CD14-positive monocyte (primary cell): ENCODE data around the gene RASL11B. TPM values are rescaled to one million over a fixed set of nuclear protein-coding genes. Genes with fewer than 3 reads are reported as not detected.

Experiments used
- DNase-seq, 3 donors: peaks; one replicate each; pipeline ENCODE4 v3.0.0-alpha.2; 2011 to 2022
- H2AFZ ChIP-seq: 2 replicates; pipeline ENCODE4 v1.6.0; 2012; ENCODE audit warnings: mild to moderate bottlenecking, low read depth, low read length, inconsistent platforms; ENCODE audit not compliant: insufficient read depth, poor library complexity, severe bottlenecking
- H3K27ac ChIP-seq, 2 donors: 1 replicate in 1 of 2; 2 replicates in 1 of 2; pipeline ENCODE4 v1.5.1; 2012 to 2013; ENCODE audit warnings: low read length in 2 of 2, control low read depth in 1 of 2, inconsistent platforms in 1 of 2, low read depth in 1 of 2, mild to moderate bottlenecking in 1 of 2
- H3K27me3 ChIP-seq, 2 donors: one replicate each; pipeline versions ENCODE4 v1.6.0 to v1.6.1; 2011 to 2013; ENCODE audit warnings: low read length in 2 of 2; ENCODE audit not compliant: control insufficient read depth in 2 of 2, insufficient read depth in 2 of 2
- H3K36me3 ChIP-seq, 2 donors: replicated peaks in 1 of 2; 1 replicate in 1 of 2; 2 replicates in 1 of 2; pipeline versions ENCODE4 v1.5.1 to v1.6.1; 2012 to 2013; ENCODE audit warnings: low read length in 2 of 2, control low read depth in 1 of 2, inconsistent platforms in 1 of 2, mild to moderate bottlenecking in 1 of 2; ENCODE audit not compliant: insufficient read depth in 2 of 2, control insufficient read depth in 1 of 2
- H3K4me1 ChIP-seq, 2 donors: 1 replicate in 1 of 2; 2 replicates in 1 of 2; pipeline versions ENCODE4 v1.5.1 to v1.6.1; 2012 to 2013; ENCODE audit warnings: low read length in 2 of 2, control low read depth in 1 of 2, inconsistent platforms in 1 of 2, mild to moderate bottlenecking in 1 of 2, moderate library complexity in 1 of 2; ENCODE audit not compliant: insufficient read depth in 2 of 2, control insufficient read depth in 1 of 2
- H3K4me2 ChIP-seq: replicated peaks from 2 replicates; pipeline ENCODE3; 2012; ENCODE audit warnings: low read length, moderate library complexity, mild to moderate bottlenecking; ENCODE audit not compliant: poor library complexity, severe bottlenecking; ENCODE audit errors: extremely low read depth
- H3K4me3 ChIP-seq, 3 experiments: fragments of 200-600 bp in 1 of 3; sonication (generic) in 1 of 3; replicated peaks in 1 of 3; 1 replicate in 2 of 3; 2 replicates in 1 of 3; pipeline ENCODE4 v1.5.1; 2011 to 2013; ENCODE audit warnings: low read length in 3 of 3, mild to moderate bottlenecking in 3 of 3, control low read depth in 2 of 3, low read depth in 2 of 3, inconsistent platforms in 1 of 3, moderate library complexity in 1 of 3
- H3K79me2 ChIP-seq: 2 replicates; pipeline ENCODE4 v1.6.0; 2012; ENCODE audit warnings: mild to moderate bottlenecking, control low read depth, inconsistent platforms, low read length, moderate library complexity; ENCODE audit not compliant: insufficient read depth
- H3K9ac ChIP-seq: 2 replicates; pipeline ENCODE4 v1.6.0; 2017; ENCODE audit warnings: low read length, mild to moderate bottlenecking; ENCODE audit not compliant: insufficient read depth, poor library complexity, severe bottlenecking
- H3K9me3 ChIP-seq, 2 donors: replicated peaks in 1 of 2; 1 replicate in 1 of 2; 2 replicates in 1 of 2; pipeline versions ENCODE4 v1.5.1 to v1.6.1; 2012 to 2013; ENCODE audit warnings: low read length in 2 of 2, control low read depth in 1 of 2; ENCODE audit not compliant: control insufficient read depth in 1 of 2, insufficient read depth in 1 of 2
- H4K20me1 ChIP-seq: 2 replicates; pipeline ENCODE4 v1.6.0; 2012; ENCODE audit warnings: mild to moderate bottlenecking, low read length, control low read depth, moderate library complexity; ENCODE audit not compliant: insufficient read depth
- H3K27ac Mint-ChIP-seq, 7 donors: one replicate each; pipeline ENCODE4 v1.8.0; 2020; ENCODE audit warnings: mild to moderate bottlenecking in 7 of 7, mixed read lengths in 7 of 7, moderate library complexity in 6 of 7, inconsistent platforms in 2 of 7
- H3K27me3 Mint-ChIP-seq, 3 donors: one replicate each; pipeline ENCODE4 v1.8.0; 2021 to 2022; ENCODE audit warnings: low read depth in 3 of 3, mild to moderate bottlenecking in 3 of 3, mixed read lengths in 3 of 3, moderate library complexity in 3 of 3, inconsistent platforms in 1 of 3
- H3K36me3 Mint-ChIP-seq, 2 donors: one replicate each; pipeline ENCODE4 v1.8.0; 2020; ENCODE audit warnings: mixed read lengths in 2 of 2, inconsistent platforms in 1 of 2, mild to moderate bottlenecking in 1 of 2
- H3K4me1 Mint-ChIP-seq: one replicate; pipeline ENCODE4 v1.8.0; 2020; ENCODE audit warnings: mild to moderate bottlenecking, mixed read lengths
- H3K4me3 Mint-ChIP-seq, 2 donors: one replicate each; pipeline ENCODE4 v1.8.0; 2020; ENCODE audit warnings: mild to moderate bottlenecking in 2 of 2, mixed read lengths in 2 of 2, moderate library complexity in 1 of 2
- H3K9me3 Mint-ChIP-seq, 7 donors: one replicate each; pipeline ENCODE4 v1.8.0; 2020 to 2022; ENCODE audit warnings: mixed read lengths in 7 of 7, mild to moderate bottlenecking in 6 of 7, moderate library complexity in 6 of 7, inconsistent platforms in 2 of 7
- CTCF ChIP-seq: fragments of 200-600 bp; IDR thresholded peaks from one replicate; pipeline ENCODE4 v1.8.0; 2022; ENCODE audit warnings: antibody characterized with exemption, mild to moderate bottlenecking
- WGBS: methylation state at CpG from one replicate; pipeline ENCODE4 v1.1.5; 2013; ENCODE audit warnings: missing lambda C conversion rate; ENCODE audit not compliant: insufficient coverage; 5-methylcytosine and 5-hydroxymethylcytosine counted together
- intact Hi-C, 2 donors: fragments of 100-400 bp; cut with micrococcal nuclease; formaldehyde crosslinking; loops; one replicate each; pipeline versions ENCODE4 v1.15.0 to v1.15.1; 2023
- polyA plus RNA-seq, 3 donors: library from polyadenylated mRNA; depleted of rRNA in 1 of 3; unstranded in 2 of 3; stranded (reverse) in 1 of 3; fragments of 300-500 nt in 2 of 3; fragments of >200 nt in 1 of 3; fragmentation: Illumina TruSeq in 2 of 3; gene quantifications; 1 replicate in 2 of 3; 2 replicates in 1 of 3; pipeline ENCODE4 v1.2.3, GENCODE V29; 2012 to 2021

The RASL11B gene
- polyA plus RNA-seq, 3 donors = not detected

- Histone ChIP-seq H3K4me3 (no peak overlapping the region), H3K27me3 (no peaks in the 10 kb centered on the region), H3K27ac (no peak overlapping the region), H3K9me3 (no peaks in the 10 kb centered on the region), H3K79me2 (no peaks in the 10 kb centered on the region), H3K4me1 (peaks cover 16 to 17% of the 10 kb centered on the region in 2 donors), H3K36me3 (no peaks in the 10 kb centered on the region), H2AFZ (no peak overlapping the region), H3K9ac (no peak overlapping the region), H3K4me2 (no peak overlapping the region), H4K20me1 (no peaks in the 10 kb centered on the region)
- no peak overlapping the region for H3K27ac Mint-ChIP-seq
- peaks cover 20% of the 10 kb centered on the region for H3K4me1 Mint-ChIP-seq
- intact Hi-C loops = no loop called here
- H3K4me3 Mint-ChIP-seq = no peak overlapping the region
- H3K36me3 Mint-ChIP-seq = no peaks in the 10 kb centered on the region
- no peak for DNase-seq
- H3K27me3 Mint-ChIP-seq = peaks cover 1 to 4% (median 2%) of the 10 kb centered on the region in 3 donors
- peaks cover 0 to 5% (median 0%) of the 10 kb centered on the region in 7 donors for H3K9me3 Mint-ChIP-seq
- WGBS = 89% methylated on average over 1 of the region's 2 CpGs
- no peak for TF ChIP-seq CTCF
Measured at GRCh38 chr4:52846502-52846901, 15.6 kb upstream of the RASL11B start.

GRCh38 chr4:52848254-52848653 is 13.9 kb upstream of the RASL11B start:
- intact Hi-C loops = no loop called here
- no peaks in the 10 kb centered on the region for H3K9me3 ChIP-seq
- no peak for TF ChIP-seq CTCF
- H3K27me3 ChIP-seq = no peaks in the 10 kb centered on the region
- no peaks in the 10 kb centered on the region for H3K36me3 ChIP-seq
- H3K36me3 Mint-ChIP-seq = no peaks in the 10 kb centered on the region
- H3K4me1 Mint-ChIP-seq = peaks cover 23% of the 10 kb centered on the region
- H3K4me3 ChIP-seq = no peak overlapping the region
- DNase-seq = no peak
- no peak overlapping the region for H3K27ac ChIP-seq
- H3K4me1 ChIP-seq = peaks cover 14 to 17% of the 10 kb centered on the region in 2 donors
- H3K4me3 Mint-ChIP-seq = no peak overlapping the region
- no peaks in the 10 kb centered on the region for H4K20me1 ChIP-seq
- no peak overlapping the region for H3K27ac Mint-ChIP-seq
- H3K4me2 ChIP-seq = no peak overlapping the region
- H3K9me3 Mint-ChIP-seq = peaks cover 0 to 5% (median 0%) of the 10 kb centered on the region in 7 donors
- 90% methylated on average over 2 of the region's 6 CpGs for WGBS
- H3K27me3 Mint-ChIP-seq = peaks cover 1 to 3% (median 2%) of the 10 kb centered on the region in 3 donors
- no peaks in the 10 kb centered on the region for H3K79me2 ChIP-seq
- H3K9ac ChIP-seq = no peak overlapping the region
- H2AFZ ChIP-seq = no peak overlapping the region
